ENCODE data around the gene NMU.

Gene NMU

DNA sequence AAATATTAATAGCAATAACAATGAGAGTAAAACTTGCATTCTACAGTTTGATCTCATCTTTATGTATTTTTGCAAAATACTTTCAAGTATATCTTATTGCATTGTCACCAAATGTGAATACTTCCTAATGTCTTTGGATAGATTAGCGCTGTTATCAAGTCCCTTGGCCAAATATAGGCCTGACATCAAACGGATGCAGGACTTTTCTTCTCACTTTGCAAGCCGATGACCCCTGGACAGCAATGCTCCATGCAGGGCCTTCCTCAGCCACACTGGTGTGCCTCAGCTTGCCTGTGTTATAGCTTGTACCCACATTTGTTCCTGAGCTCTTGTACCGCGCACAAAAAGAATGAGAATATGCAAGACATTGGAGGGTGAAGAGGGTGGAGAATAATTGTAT is 18.0 kb upstream of the NMU start:
- no peak overlapping the region for H3K27ac ChIP-seq
- no peak for TF ChIP-seq ZFX (IDR thresholded peaks at IDR 0.05)
- TF ChIP-seq, protein P1, sequence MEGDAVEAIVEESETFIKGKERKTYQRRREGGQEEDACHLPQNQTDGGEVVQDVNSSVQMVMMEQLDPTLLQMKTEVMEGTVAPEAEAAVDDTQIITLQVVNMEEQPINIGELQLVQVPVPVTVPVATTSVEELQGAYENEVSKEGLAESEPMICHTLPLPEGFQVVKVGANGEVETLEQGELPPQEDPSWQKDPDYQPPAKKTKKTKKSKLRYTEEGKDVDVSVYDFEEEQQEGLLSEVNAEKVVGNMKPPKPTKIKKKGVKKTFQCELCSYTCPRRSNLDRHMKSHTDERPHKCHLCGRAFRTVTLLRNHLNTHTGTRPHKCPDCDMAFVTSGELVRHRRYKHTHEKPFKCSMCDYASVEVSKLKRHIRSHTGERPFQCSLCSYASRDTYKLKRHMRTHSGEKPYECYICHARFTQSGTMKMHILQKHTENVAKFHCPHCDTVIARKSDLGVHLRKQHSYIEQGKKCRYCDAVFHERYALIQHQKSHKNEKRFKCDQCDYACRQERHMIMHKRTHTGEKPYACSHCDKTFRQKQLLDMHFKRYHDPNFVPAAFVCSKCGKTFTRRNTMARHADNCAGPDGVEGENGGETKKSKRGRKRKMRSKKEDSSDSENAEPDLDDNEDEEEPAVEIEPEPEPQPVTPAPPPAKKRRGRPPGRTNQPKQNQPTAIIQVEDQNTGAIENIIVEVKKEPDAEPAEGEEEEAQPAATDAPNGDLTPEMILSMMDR (conservative IDR thresholded peaks at IDR 0.05) = no peak

DNA sequence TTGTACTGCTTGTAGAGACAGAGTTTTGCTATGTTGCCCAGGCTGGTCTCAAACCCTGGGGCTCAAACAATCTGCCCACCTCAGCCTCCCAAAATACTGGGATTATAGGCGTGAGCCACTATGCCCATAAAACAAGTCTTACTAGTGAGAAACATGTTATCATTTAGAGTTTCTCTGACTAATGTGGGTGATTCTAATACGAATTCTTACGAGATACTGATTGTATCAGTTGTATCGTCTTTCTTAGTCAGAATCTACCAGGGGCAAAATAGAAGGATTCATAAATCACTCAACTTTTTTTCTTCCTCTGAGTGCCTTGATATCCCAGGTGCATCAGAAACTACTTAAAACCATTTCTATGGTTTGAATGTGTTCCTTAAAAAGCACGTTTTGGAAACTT is 14.4 kb upstream of the NMU start:
- TF ChIP-seq, protein P1 (conservative IDR thresholded peaks at IDR 0.05) = no peak
- TF ChIP-seq ZFX (IDR thresholded peaks at IDR 0.05) = no peak

DNA sequence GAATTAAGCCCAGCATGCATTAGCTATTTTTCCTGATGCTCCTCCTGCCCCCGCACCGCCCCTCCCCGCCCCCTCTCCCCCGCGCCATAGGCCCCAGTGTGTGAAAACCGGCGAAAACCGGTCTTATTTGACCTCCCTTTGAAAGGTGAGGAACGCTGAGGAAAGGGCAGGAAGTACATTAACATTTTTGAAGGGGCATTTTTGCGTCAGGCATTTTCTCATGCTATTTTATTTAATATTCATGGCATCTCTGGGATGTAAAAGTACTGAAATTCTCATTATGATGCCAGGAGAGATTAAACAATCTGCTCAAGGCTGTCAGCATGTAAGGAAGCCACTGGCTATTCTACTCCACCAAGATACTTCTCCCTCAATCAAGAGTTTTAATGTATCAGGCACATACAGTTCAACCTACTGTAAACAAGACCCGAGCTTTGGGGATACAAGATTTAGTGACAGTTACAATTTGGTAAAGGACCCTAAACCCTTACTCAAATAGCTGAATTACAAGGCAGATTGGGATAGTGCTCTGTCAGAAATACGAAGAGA is 1.2 kb upstream of the NMU start:
- H3K27ac ChIP-seq = no peak overlapping the region
- no peak for TF ChIP-seq ZFX (IDR thresholded peaks at IDR 0.05)
- TF ChIP-seq, protein P1 (conservative IDR thresholded peaks at IDR 0.05) = no peak

More for the DNA sequence above, 14.4 kb upstream of the NMU start:
- H3K27ac ChIP-seq = no peak overlapping the region

DNA sequence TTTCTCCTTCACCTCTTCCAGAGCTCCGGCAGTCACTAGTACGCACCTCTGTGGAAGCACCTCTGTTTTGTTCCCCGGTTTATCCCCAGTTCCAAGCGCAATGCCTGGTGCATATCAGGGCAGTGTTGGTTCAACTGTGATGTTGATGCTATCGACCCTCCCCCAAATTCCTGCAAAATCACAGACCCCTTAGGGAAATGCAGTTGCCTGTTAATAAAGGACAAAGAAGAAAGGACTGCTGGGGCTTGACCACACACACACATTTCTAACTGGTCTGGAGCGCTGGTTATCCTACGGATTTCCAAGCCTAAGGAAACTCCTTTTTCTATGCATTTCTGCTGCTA is 530 bp upstream of the NMU start:
- peak overlapping the region; percentile 63 for H3K27ac ChIP-seq
- no peak for TF ChIP-seq ZFX (IDR thresholded peaks at IDR 0.05)
- TF ChIP-seq, protein P1 (conservative IDR thresholded peaks at IDR 0.05) = no peak

DNA sequence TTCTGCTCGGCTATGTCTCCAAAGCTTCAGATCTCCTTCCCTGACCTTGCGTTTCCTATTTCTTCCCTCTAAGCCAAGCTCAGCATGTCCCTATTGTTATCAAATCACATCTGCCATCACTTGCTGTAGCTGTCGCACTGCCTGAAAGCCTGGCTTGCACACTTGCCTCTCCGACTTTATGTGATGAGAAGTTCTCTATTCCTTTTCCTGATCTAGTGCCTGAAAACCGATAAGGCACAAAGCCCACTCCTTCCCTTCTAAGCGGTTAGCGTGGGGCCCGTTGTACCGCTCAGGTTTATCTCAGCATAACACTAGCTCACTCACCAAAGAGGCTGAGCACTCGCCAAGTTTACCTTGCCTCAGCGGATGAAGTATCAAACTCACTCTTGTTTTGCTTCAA is 816 bp downstream of the NMU start:
- H3K27ac ChIP-seq = peak overlapping the region; percentile 63
- TF ChIP-seq, protein P1 (conservative IDR thresholded peaks at IDR 0.05) = no peak
- TF ChIP-seq ZFX (IDR thresholded peaks at IDR 0.05) = no peak

DNA sequence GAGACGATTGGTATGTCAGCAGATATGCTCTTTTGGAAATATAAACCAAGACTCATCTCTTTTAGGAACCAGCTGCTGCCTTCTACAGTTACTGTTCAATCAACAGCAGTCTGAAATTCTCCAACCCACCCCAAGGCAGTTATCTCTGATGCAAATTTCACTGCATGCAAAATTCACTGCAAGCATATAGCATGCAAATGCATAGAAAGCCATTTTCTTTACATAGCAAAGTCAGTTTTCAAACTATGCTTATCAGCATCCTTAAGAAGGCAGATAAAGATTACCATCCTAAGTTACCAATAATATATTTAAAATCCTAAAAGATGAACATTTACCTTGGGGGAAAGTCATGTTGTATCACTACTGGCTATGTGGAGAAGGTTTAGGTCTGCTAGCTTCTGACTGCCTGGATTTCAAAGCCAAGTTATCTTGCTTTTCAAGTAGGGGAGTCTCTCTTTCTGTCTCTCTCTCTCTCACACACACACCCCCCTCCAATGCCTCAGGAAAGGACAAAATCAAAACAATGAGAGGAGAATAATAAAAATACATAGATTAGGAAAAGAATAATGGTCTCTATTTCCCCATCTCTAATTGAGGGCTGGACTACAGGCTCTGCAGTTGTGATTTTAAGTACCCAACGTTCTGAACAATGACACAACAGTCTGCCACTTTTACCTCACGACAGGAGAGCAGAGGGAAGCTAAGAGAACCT is 1.5 kb downstream of the NMU start:
- TF ChIP-seq ZFX (IDR thresholded peaks at IDR 0.05) = no peak
- TF ChIP-seq, protein P1 (conservative IDR thresholded peaks at IDR 0.05) = no peak

DNA sequence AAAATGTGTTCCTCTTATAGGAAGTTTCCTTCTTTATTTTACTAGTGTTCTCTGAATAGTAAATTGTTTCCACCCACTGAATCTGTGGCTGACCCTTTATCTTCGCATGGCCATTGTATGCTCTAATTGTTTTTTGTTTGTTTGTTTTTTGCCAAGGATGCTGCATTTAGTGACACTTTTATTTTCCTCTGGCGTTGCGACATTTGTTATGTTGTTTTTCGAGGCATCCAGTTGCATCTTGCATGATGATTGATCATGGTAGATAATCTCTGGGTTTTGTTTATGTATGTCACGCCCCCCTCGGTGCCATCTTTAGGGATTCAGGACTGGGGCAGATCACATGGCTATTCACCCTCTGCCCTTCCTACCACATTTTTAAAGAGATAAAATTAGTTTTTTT is 2.2 kb downstream of the NMU start:
- TF ChIP-seq, protein P1 (conservative IDR thresholded peaks at IDR 0.05) = no peak
- no peak for TF ChIP-seq ZFX (IDR thresholded peaks at IDR 0.05)
- H3K27ac ChIP-seq = no peak overlapping the region

More for the DNA sequence above, 1.5 kb downstream of the NMU start:
- no peak overlapping the region for H3K27ac ChIP-seq

Measured in C4-2B (cell line).